Fibroblast of skin of back (primary cell): ENCODE data around the gene DAND5. TPM values are rescaled to one million over a fixed set of nuclear protein-coding genes. Genes with fewer than 3 reads are reported as not detected.
A peak's percentile ranks its signal among the peaks of the same experiment; 100 is the strongest.

Experiments
- DNase-seq: peaks from one replicate; pipeline ENCODE4 v3.0.0-alpha.2; 2013
- polyA plus RNA-seq, 2 experiments: library from polyadenylated mRNA; unstranded; fragments of 120-200 nt; gene quantifications; one replicate each; pipeline ENCODE4 v1.2.1, GENCODE V29; 2013; ENCODE audit not compliant: insufficient read length in 2 of 2

The DAND5 gene, protein sequence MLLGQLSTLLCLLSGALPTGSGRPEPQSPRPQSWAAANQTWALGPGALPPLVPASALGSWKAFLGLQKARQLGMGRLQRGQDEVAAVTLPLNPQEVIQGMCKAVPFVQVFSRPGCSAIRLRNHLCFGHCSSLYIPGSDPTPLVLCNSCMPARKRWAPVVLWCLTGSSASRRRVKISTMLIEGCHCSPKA
- polyA plus RNA-seq (2013, experiment 1 of 2; ENCODE audit: insufficient read length): not detected
- 0.07 TPM for polyA plus RNA-seq (2013, experiment 2 of 2; ENCODE audit: insufficient read length)

DNA sequence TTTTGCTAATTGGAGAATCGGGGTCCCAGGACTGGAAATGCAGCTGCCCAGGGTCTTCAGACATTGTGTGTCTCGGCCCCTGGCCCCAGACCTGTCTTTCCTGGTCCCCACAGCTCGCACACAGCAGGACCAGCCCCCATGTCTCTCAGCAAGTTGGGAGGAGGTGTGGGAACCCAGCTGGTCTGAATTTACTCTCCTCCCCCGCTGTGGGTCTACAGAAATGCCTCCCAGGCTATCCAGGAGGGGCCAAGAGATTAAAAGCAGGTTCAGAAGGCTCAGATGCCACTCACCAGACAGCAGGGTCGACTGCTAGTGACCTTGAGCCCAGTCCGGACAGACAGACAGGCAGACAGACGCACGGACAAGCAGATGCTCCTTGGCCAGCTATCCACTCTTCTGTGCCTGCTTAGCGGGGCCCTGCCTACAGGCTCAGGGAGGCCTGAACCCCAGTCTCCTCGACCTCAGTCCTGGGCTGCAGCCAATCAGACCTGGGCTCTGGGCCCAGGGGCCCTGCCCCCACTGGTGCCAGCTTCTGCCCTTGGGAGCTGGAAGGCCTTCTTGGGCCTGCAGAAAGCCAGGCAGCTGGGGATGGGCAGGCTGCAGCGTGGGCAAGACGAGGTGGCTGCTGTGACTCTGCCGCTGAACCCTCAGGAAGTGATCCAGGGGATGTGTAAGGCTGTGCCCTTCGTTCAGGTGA lies at the start of gene DAND5:
DAND5 (plus strand) TSS at position 285 of the 697 bp plus-strand sequence; CDS start at position 370, 85 bp downstream.
- no peak for DNase-seq

DNA sequence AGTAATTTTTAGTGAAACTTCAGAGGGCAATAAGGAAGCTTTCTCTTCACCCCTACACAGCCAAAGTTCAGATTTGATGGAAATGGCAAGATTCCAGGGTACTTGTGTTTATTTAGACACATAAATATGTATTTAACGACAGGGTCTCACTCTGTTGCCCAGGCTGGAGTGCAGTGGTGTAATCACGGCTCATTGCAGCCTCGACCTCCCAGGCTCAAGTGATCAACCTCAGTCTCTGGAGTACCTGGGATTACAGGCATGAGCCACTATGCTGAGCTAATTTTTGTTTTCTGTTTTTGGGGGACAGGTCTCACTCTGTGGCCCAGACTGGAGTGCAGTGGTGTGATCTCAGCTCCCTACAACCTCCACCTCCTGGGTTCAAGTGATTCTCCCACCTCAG lies 48.3 kb upstream of the DAND5 start:
- DNase-seq: no peak

DNA sequence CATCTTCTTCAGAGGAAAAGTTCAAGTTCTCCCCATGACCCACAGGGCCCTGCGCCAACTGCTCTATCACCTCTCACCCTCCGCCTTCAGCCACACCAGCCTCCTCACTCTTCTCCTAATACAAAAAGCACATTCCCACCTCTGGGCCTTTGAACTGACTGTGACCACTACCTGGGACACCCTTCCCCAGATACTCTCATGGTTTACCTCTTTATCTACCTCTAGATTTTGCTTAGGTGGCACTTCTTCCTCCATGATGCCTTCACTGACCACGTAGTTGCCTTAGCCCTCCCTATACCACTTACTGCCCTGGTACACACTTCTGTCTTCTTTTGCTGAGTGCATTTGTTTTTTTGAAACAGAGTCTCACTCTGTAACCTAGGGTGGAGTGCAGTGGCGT lies 46.4 kb upstream of the DAND5 start:
- DNase-seq: no peak

DNA sequence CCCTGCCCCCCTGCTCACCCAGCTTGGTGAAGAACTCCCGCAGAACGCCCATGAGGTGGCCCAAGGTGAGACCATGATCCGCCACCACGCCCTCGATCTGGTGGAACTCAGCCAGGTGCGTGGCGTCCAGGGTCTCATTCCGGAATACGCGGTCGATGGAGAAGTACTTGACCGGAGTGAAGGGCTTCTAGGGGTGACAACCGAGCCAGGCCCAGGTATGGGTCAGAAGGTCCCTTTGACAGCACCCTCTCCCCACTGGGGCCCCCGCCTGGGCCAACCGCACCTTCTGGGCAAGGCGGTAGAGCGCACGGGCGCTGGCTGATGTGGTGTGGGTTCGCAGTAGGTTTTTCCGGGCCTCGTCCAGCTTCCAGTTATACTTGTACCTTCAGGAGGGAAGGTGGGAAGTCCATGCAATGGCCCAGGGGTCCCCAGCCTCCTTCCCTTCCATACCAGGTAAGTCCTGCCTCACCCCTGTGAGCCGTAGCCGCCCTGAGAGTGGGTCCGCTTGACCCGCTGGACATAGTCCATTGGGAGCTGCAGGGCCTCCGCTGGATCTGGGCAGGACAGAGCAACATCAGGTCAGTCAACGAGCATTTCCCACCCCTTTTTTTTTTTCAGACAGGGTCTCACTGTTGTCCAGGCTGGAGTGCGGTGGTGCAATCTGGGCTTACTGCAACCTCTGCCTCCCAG lies 44.6 kb upstream of the DAND5 start:
- no peak for DNase-seq

DNA sequence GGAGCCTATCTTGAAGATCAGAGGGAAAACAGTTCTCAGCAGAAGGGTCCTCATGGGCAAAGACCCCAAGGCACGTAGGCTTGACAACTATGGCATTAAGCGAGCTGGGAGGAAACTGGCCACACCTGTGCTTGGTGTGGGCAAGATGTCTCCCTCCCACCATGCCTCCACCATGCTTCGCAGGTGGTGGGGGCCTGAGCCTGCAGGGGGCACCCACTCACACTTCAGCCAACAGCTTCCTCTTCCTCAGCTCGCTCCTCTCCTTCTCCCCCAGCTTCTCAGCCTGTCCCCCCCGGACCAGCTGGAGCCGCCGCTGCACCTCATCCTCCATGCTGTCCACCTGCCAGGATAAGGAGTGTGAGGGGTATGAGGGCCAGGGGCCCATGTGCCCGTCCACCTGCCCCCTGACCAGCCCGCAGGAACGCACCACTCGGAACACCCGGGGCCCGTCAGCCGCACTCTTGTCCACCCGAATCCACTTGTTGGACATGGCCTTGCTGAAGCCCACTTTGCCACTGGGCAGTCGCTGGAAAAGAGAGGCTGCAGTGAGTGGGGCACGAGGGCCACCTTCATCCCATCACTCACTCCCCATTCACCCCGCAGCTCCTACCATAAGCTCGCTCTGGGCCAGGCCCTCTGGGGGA lies 39.3 kb upstream of the DAND5 start:
- no peak for DNase-seq

DNA sequence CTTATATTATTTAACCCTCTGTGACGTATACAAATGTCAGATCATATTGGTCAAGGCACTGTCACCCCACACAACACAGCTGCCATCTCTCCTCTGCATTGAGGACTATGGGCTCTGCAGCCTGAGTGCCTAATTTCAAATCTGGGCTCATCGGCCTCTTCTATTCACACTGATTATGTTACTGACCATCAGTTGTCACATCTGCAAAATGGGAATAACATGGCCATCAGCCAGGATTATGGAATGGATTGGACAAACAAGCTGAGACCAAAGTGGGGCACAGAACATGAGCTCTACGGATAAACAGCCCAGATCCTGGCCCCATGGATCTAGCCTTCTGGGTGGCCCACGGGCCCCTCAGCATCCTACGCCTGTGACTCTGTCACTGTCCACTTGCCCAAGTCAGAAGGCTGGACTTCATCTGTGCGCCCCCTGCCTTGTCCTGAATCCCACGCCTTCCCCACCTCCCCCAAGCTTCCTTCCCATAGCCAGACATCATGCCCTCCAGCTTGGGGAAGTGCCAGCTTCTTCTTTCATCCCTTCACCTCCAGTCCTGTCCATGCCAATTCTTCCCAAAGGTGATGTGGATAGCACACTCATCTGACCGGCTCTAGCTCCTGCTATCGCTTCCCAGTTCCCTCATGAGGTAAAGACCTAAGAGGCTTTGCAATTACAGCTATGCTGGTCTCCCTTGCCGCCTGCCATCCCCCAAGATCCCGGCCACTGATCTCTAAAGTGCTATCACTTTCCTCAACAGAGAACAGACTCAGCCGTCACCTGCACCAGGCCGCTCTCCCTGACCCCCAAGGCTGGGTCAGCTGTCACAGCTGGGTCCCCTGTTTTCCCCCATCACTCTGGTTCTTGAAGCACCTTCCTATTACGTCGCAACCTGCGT lies 36.7 kb upstream of the DAND5 start:
- no peak for DNase-seq

DNA sequence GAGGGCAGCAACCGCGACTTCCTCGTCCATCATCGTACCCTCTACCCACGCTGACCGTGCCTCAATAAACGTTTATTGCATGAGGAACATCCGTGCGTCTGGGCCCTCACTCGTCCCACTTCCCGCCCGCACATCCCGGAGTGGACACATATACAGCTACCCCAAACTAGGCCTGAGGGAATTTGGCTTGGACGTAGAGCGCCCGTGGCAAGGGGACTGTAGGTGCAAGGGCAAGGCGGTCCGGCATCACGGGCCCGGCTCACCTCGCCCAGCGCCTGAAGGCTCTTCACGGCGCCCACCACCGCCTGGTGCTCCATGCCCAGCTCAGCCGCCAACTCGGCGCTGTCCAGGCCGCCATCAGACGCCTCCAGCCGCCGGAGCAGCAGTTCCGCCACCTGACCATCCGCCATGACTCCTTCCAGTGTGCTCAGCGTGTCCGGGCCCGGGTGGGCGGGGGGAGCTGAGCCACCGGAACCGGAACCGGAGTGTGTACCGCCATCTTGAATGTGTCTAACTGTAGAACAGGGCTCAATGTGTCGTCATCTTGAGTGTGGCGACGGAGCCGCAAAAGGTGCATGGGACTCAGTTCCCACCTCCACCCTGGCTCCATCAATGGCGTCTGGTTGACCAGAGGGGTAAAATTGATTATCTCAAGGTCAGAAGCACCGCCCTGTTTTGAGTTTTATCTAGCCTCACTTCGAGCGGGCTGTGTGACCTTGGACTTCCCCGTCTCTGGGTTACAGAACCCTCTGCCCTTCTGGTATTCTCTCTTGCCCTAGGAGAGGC lies 35.9 kb upstream of the DAND5 start, which contains the start of gene FARSA:
FARSA (minus strand) TSS at position 425 of the 786 bp plus-strand sequence; CDS start at position 410, 15 bp downstream.
- DNase-seq: peak; percentile 90

DNA sequence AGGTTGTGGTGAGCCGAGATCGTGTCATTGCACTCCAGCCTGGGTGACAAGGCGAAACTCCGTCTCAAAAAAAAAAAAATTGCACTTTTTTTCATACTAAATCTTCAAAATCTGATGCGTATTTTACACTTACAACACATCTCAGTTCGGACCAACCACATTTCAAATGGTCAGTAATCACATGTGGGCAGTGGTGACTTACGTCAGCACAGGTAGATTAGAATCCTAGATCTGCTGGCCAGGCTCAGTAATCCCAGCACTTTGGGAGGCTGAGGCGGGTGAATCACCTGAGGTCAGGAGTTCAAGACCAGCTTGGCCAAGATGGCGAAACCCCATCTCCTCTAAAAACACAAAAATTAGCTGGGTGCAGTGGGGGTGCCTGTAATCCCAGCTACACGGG lies 34.3 kb upstream of the DAND5 start:
- DNase-seq: no peak

DNA sequence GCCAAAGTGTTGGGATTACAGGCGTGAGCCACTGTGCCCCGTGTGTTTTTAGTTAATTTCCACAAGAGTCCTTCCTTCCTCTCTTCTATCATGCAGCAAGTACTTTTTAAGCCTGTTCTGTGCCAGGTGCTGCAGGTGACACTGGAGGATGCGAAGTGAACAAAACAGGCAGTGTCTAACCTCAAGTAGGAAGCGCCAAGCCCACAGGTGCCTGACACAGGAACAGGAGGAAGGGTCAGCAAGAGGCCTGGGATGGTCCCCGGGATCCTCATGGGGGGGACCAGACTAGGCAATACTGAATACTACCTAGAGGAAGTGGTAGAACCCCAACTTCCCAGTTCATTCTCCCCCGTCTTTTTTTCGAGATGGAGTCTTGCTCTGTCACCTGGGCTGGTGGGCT lies 32.8 kb upstream of the DAND5 start:
- no peak for DNase-seq

DNA sequence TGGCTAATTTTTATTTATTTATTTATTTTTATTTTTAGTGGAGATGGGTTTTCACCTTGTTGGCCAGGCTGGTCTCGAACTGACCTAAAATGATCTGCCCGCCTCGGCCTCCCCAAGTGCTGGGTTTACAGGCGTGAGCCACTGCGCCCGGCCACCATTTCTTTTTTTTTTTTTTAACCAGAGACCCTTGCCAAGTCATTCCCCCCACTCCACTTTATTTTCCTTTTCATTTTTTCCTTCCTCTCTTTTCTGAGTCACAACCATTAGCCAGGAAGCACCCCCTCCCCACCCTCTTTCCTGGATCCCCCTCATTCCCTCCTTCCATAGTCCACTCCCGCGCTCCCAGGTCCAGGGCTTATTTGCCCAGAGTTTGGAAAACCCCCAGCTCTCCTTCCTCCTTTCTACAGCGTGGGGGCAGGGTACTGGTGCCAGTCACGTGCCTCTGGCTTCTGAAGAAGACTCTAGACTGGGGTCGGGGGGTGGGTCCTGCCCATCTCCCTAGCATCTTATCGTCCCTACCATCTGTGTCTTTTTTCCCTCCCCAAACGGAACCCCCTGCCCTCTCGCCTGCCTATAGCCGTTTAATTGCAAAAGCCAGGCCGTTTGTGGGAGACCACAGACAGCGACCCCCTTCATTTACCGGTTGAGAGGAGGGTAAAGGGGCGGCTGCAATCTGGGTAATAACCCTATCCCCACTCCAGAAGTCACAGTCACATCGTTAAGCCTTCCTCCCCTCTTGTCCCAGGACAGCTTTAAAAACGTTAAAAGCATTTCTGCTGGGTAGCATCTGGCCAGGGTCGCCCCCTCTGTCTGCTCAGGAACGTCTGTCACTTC lies 32.1 kb upstream of the DAND5 start:
- peak; percentile 40 for DNase-seq

DNA sequence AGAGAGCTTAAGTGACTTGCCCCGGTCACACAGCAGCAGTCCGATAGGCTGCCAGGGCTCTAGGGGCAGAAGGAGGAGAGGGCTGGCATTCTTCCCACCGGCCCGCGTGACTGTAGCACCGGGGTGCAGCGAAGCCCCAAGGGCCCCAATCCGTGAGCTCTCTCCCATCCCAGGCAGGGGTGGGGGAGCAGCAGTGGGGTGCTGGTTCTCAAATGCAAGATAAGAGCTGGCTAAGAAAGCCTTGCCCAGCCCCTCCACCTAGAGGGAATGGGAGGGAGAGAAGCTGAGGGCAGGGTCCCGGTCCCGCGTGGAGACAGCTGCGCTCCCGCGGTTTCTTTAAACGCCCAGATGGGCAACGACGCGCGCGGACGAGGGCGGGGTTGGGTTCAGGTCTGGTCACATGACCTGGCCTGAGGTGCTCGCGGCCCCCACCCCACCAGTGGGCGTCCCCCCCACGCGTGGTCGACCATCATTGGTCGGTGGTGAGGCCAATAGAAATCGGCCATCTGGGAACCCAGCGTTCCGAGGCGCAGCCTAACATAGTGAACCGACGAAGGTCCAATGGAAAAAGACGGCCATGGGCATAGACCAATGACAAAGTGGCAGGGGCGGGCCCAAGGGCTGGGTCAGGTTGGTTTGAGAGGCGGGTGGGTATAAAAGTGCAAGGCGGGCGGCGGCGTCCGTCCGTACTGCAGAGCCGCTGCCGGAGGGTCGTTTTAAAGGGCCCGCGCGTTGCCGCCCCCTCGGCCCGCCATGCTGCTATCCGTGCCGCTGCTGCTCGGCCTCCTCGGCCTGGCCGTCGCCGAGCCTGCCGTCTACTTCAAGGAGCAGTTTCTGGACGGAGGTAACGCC lies 31.2 kb upstream of the DAND5 start, which contains the start of gene CALR:
CALR (plus strand) TSS at position 683 of the 852 bp plus-strand sequence; CDS start at position 754, 71 bp downstream.
- peak; percentile 99 for DNase-seq

DNA sequence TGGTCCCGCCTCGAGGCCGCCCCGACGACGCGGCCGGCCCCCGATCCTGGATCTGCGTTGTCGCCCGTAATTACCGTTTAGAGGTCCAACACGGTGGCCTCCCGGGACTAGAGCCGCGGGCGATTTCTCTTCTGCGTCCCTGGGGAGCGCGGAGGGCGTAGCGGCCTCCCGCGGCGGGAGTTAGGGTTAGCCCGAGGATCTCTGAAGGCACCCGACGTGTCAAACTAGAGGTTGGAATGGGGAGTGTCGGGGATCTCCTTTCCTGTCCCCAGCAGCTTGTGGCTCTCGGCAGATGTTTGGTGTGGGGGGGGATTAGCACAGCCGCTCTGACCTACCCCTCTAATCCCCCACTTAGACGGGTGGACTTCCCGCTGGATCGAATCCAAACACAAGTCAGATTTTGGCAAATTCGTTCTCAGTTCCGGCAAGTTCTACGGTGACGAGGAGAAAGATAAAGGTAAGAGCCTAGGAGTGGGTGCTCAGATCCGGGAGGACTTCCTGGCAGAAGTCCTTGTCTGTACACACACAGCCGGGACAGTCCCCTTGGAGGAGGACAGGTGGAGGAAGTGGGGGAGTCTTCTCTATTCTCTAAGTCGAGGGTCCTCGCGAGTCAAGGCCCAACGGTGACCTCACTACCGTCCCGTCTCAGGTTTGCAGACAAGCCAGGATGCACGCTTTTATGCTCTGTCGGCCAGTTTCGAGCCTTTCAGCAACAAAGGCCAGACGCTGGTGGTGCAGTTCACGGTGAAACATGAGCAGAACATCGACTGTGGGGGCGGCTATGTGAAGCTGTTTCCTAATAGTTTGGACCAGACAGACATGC lies 30.4 kb upstream of the DAND5 start:
- DNase-seq: peak; percentile 38

DNA sequence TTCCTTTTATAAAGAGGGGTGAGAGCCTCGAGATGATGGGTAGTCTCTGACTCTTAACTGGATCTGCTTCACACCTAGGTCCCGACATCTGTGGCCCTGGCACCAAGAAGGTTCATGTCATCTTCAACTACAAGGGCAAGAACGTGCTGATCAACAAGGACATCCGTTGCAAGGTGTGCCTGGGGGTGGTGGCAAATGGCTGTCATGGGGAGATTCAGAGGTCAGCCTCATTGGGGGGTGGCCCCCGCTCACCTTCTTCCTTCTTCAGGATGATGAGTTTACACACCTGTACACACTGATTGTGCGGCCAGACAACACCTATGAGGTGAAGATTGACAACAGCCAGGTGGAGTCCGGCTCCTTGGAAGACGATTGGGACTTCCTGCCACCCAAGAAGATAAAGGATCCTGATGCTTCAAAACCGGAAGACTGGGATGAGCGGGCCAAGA lies 29.4 kb upstream of the DAND5 start:
- no peak for DNase-seq

DNA sequence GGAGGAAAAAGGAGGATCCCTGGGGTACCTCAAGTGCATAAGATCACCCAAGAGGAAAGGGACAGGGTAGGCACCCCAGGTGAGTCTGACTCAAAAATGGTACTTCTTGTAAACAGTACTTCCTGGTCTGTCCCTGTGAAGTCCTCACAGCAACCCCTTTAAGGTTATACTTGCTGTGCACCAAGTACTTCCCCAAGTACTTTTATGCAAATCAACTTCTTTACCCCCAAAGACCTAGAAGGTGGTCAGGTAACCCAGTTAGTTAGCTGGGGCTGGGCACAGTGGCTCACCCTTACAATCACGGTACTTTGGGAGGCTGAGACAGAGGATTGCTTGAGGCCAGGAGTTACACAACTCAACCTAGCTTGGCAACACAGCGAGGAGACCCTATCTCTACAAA lies 28.5 kb upstream of the DAND5 start:
- no peak for DNase-seq

DNA sequence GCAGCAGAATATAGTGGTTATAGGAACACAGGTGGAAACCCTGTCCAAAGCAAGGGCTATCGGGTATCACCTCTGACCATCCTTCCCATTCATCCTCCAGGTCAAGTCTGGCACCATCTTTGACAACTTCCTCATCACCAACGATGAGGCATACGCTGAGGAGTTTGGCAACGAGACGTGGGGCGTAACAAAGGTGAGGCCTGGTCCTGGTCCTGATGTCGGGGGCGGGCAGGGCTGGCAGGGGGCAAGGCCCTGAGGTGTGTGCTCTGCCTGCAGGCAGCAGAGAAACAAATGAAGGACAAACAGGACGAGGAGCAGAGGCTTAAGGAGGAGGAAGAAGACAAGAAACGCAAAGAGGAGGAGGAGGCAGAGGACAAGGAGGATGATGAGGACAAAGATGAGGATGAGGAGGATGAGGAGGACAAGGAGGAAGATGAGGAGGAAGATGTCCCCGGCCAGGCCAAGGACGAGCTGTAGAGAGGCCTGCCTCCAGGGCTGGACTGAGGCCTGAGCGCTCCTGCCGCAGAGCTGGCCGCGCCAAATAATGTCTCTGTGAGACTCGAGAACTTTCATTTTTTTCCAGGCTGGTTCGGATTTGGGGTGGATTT lies 25.8 kb upstream of the DAND5 start:
- no peak for DNase-seq

DNA sequence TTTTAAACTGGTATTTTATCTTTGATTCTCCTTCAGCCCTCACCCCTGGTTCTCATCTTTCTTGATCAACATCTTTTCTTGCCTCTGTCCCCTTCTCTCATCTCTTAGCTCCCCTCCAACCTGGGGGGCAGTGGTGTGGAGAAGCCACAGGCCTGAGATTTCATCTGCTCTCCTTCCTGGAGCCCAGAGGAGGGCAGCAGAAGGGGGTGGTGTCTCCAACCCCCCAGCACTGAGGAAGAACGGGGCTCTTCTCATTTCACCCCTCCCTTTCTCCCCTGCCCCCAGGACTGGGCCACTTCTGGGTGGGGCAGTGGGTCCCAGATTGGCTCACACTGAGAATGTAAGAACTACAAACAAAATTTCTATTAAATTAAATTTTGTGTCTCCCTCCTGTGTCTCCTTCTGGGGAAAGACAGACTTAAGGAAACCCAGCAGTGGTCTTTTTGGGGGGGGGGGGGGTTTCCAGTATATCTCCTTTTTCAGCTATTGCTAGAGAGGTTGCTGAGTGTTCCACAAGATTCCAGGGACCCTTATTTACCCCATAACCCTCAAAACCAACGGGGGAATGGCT lies 25.2 kb upstream of the DAND5 start:
- DNase-seq: no peak

DNA sequence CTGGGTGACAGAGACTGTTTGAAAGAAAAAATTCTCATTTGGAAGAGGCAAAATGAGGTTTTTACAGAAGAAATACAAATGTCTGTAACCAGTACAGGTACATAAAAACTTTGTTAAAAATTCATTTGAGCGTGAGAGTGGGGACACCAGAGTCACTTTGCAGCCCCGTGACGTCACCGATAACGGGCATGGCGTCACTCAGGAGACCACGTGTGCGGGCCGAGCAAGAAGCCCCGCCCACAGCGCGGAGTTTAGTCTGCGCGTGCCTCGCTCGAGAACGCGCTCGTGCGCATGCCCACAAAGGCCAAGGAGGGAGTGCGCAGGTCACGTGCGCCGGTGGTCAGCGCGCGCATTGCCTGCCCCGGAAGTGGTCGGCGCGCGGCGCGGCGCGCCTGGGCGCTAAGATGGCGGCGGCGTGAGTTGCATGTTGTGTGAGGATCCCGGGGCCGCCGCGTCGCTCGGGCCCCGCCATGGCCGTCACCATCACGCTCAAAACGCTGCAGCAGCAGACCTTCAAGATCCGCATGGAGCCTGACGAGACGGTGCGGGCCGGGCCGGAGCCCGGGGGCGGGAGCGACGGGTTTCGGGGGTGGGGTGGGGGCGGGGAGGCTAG lies 23.8 kb upstream of the DAND5 start, which contains the start of gene RAD23A:
RAD23A (plus strand) TSS at position 384 of the 613 bp plus-strand sequence; CDS start at position 471, 87 bp downstream.
- DNase-seq: peak; percentile 97
